22Rv1 (cell line): Measurements from ENCODE around the gene PNCK.

Experiments used
- CTCF ChIP-seq: fragments of 450-650 bp; IDR thresholded peaks from 2 replicates; pipeline ENCODE4 v1.5.1; 2017; ENCODE audit warnings: mild to moderate bottlenecking
- ZFX ChIP-seq: fragments of 450-650 bp; IDR thresholded peaks from 2 replicates; pipeline ENCODE4 v1.6.1; 2017; ENCODE audit warnings: antibody characterized with exemption, borderline replicate concordance

GRCh38 chrX:153672531-153673427 is 834 bp downstream of the PNCK start:
- TF ChIP-seq CTCF (no peak), ZFX (no peak)
